HepG2 (cell line): ENCODE data around the gene UST. TPM values are rescaled to one million over a fixed set of nuclear protein-coding genes. Genes with fewer than 3 reads are reported as not detected.

Source experiments
- ATAC-seq: fragments of 200-7000 bp; cut with Tn5 transposase; 3 replicates; pipeline ENCODE4 v1.9.1; 2020; ENCODE audit warnings: mild to moderate bottlenecking, moderate library complexity
- BruUV-seq: library from RNA; stranded (reverse); fragments of 400-500 nt; replicated peaks from 2 replicates; lab custom pipeline; 2021; lab: Mats Ljungman, UMichigan
- CTCF ChIA-PET: fragments of 300-600 bp; formaldehyde crosslinking; extraction: SDS; loops from one replicate; lab custom pipeline; 2021; ENCODE audit warnings: low total read pairs, inconsistent platforms, low intra/inter-chr PET ratio; lab: Yijun Ruan, JAX
- POLR2A ChIA-PET: fragments of 350-600 bp; sonication (Branson Sonifier 250); formaldehyde crosslinking; loops from one replicate; lab custom pipeline; 2020; ENCODE audit warnings: antibody characterized with exemption, inconsistent platforms; lab: Yijun Ruan, JAX
- DNase-seq: peaks from one replicate; pipeline ENCODE4 v3.0.0-alpha.2; 2015; ENCODE audit warnings: low spot score
- FAIRE-seq: peaks from 3 replicates; lab custom pipeline; 2011; peaks lifted over from hg19 to GRCh38; lab: Jason Lieb, UNC
- H2AFZ ChIP-seq: one replicate; pipeline ENCODE4 v1.6.1; 2011; ENCODE audit warnings: low read length, inconsistent platforms
- H3K27ac ChIP-seq: fragments of 300-600 bp; 3 replicates; pipeline ENCODE4 v1.8.0; 2011; ENCODE audit warnings: mixed run types, mild to moderate bottlenecking, mixed read lengths, low read length, inconsistent platforms; ENCODE audit not compliant: insufficient read depth; ENCODE audit errors: extremely low read length
- H3K27me3 ChIP-seq, 2 experiments: fragments of 200-600 bp in 1 of 2; 2 replicates in 1 of 2; 3 replicates in 1 of 2; pipeline versions ENCODE4 v1.6.0 to v1.8.0; 2011; ENCODE audit warnings: low read length in 2 of 2, mild to moderate bottlenecking in 2 of 2, moderate library complexity in 2 of 2, inconsistent platforms in 1 of 2; ENCODE audit not compliant: insufficient read depth in 2 of 2, control insufficient read depth in 1 of 2
- H3K36me3 ChIP-seq, 2 experiments: fragments of 200-600 bp in 1 of 2; replicated peaks in 1 of 2; 2 replicates in 1 of 2; 3 replicates in 1 of 2; pipeline versions ENCODE4 v1.5.1 to v1.8.0; 2011; ENCODE audit warnings: low read length in 2 of 2, inconsistent platforms in 1 of 2; ENCODE audit not compliant: insufficient read depth in 2 of 2, control insufficient read depth in 1 of 2
- H3K4me1 ChIP-seq: 2 replicates; pipeline ENCODE4 v1.5.1; 2012; ENCODE audit warnings: low read length, inconsistent platforms; ENCODE audit not compliant: insufficient read depth
- H3K4me2 ChIP-seq: 2 replicates; pipeline ENCODE4 v1.6.0; 2011; ENCODE audit warnings: low read depth, low read length, inconsistent platforms
- H3K4me3 ChIP-seq, 3 experiments: fragments of 200-600 bp in 1 of 3; sonication (generic), shearing (Covaris generic) in 1 of 3; replicated peaks in 1 of 3; 2 replicates each; pipeline ENCODE4 v1.5.1; 2011 to 2016; ENCODE audit warnings: low read length in 3 of 3, inconsistent platforms in 2 of 3, low read depth in 2 of 3, mild to moderate bottlenecking in 2 of 3, control low read depth in 1 of 3, mixed read lengths in 1 of 3; ENCODE audit not compliant: insufficient read depth in 1 of 3
- H3K79me2 ChIP-seq: one replicate; pipeline ENCODE4 v1.6.1; 2011; ENCODE audit warnings: low read length, inconsistent platforms; ENCODE audit not compliant: insufficient read depth
- H3K9ac ChIP-seq: 2 replicates; pipeline ENCODE4 v1.6.0; 2011; ENCODE audit warnings: mild to moderate bottlenecking, low read depth, low read length, inconsistent platforms; ENCODE audit not compliant: insufficient read depth
- H3K9me3 ChIP-seq: 2 replicates; pipeline ENCODE4 v1.5.1; 2012; ENCODE audit warnings: mild to moderate bottlenecking, low read length
- H4K20me1 ChIP-seq: 2 replicates; pipeline ENCODE4 v1.6.0; 2011; ENCODE audit warnings: inconsistent platforms, mild to moderate bottlenecking, low read length, moderate library complexity; ENCODE audit not compliant: insufficient read depth
- ZFX ChIP-seq: sonication (generic); formaldehyde crosslinking; IDR thresholded peaks from 2 replicates; pipeline ENCODE4 v1.4.0; 2020; ENCODE audit warnings: mild to moderate bottlenecking, low read depth, missing genetic modification reagents, moderate library complexity
- WGBS: methylation state at CpG from one replicate; pipeline ENCODE4 v1.1.6; 2017; ENCODE audit warnings: low lambda C conversion rate; 5-methylcytosine and 5-hydroxymethylcytosine counted together
- in situ Hi-C: cut with HindIII; loops from 2 replicates; pipeline ENCODE4 v1.10.0; 2017; ENCODE audit warnings: low pct_unique_long_range_greater_than_20kb; ENCODE audit not compliant: extremely low pct_ligation_motif_present
- intact Hi-C: fragments of 100-400 bp; cut with micrococcal nuclease; formaldehyde crosslinking; loops from one replicate; pipeline ENCODE4 v1.10.0; 2022; ENCODE audit not compliant: unreplicated experiment
- polyA plus RNA-seq, 8 experiments: library from polyadenylated mRNA; depleted of rRNA in 3 of 8; stranded (reverse) in 7 of 8; unstranded in 1 of 8; fragments of >200 nt; fragmentation: Illumina TruSeq in 4 of 8; extraction: Trizol in 4 of 8; gene quantifications; 2 replicates each; pipeline versions ENCODE4 v1.2.1 to v1.2.3, GENCODE V29; 2011 to 2016; ENCODE audit warnings: low read depth in 4 of 8, missing spikeins in 1 of 8, mixed read lengths in 1 of 8; ENCODE audit not compliant: insufficient read depth in 1 of 8
- total RNA-seq, 5 experiments: library from RNA; depleted of rRNA; stranded (reverse); fragments of >200 nt; fragmentation: Illumina TruSeq; extraction: Trizol; gene quantifications; 2 replicates each; pipeline ENCODE4 v1.2.3, GENCODE V29; 2016; ENCODE audit warnings: low read depth in 1 of 5
- TF ChIP-seq, protein P1 (sequence below): fragments of 450-650 bp; IDR thresholded peaks from 2 replicates; pipeline ENCODE4 v1.6.1; 2016
- TF ChIP-seq, protein P2 (sequence below): sonication (generic); formaldehyde crosslinking; IDR thresholded peaks from 2 replicates; pipeline ENCODE4 v1.4.0; 2020; ENCODE audit warnings: low read depth, missing genetic modification reagents
- TF ChIP-seq, protein P3 (sequence below): IDR thresholded peaks from 2 replicates; pipeline ENCODE4 v1.4.0; 2020; ENCODE audit warnings: mild to moderate bottlenecking, missing genetic modification reagents
- TF ChIP-seq, protein P4 (sequence below): sonication (generic); formaldehyde crosslinking; IDR thresholded peaks from 2 replicates; pipeline ENCODE4 v1.5.1; 2020; ENCODE audit warnings: mild to moderate bottlenecking, missing genetic modification reagents, borderline replicate concordance

Gene UST
- total and polyA plus RNA-seq, 2 of the 13 experiments (the other 11 are each of a cell fraction or from before 2014, with no cell fraction given): 0.27 TPM; not detected in 1

DNA sequence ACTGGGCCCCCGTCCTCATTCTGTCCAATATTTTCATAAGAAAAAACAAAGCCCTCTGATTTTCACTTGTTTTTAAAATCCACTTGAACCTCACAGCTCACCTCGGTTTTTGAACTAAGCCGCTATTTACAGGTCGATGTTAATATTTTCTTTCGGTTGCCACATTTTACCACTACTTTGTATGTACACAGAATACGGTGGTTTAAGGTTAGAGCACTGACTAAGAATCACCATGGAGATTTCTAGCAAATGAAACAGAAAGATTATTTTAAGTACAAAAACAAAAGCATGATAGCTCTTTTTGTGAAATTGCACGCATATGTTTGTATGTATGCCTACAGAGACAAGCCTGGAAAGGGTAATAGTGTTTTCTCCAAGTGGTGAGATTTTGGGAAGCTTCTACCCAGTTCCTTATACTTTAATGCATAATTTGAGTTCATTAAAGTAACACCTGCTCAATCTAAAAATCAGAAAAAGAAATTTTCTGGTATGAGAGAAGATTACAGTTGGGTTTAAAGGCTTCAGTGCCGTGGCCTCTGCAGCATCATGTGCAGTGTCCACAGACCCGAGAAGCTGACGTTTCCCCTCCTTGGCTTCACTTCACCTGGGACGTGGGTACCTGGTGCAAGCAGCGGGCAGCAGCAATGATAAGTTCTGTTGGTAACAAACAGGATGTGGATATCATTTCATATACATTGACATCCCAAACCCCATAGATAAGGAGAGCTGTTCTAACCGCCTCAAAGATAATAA, 144.0 kb downstream of the UST start:
- CTCF ChIA-PET: no interaction called here
- no peak for FAIRE-seq
- H3K4me1 ChIP-seq: peaks cover 19% of the 10 kb centered on the region
- TF ChIP-seq, protein P1, sequence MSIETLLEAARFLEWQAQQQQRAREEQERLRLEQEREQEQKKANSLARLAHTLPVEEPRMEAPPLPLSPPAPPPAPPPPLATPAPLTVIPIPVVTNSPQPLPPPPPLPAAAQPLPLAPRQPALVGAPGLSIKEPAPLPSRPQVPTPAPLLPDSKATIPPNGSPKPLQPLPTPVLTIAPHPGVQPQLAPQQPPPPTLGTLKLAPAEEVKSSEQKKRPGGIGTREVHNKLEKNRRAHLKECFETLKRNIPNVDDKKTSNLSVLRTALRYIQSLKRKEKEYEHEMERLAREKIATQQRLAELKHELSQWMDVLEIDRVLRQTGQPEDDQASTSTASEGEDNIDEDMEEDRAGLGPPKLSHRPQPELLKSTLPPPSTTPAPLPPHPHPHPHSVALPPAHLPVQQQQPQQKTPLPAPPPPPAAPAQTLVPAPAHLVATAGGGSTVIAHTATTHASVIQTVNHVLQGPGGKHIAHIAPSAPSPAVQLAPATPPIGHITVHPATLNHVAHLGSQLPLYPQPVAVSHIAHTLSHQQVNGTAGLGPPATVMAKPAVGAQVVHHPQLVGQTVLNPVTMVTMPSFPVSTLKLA: no peak
- TF ChIP-seq, protein P2, sequence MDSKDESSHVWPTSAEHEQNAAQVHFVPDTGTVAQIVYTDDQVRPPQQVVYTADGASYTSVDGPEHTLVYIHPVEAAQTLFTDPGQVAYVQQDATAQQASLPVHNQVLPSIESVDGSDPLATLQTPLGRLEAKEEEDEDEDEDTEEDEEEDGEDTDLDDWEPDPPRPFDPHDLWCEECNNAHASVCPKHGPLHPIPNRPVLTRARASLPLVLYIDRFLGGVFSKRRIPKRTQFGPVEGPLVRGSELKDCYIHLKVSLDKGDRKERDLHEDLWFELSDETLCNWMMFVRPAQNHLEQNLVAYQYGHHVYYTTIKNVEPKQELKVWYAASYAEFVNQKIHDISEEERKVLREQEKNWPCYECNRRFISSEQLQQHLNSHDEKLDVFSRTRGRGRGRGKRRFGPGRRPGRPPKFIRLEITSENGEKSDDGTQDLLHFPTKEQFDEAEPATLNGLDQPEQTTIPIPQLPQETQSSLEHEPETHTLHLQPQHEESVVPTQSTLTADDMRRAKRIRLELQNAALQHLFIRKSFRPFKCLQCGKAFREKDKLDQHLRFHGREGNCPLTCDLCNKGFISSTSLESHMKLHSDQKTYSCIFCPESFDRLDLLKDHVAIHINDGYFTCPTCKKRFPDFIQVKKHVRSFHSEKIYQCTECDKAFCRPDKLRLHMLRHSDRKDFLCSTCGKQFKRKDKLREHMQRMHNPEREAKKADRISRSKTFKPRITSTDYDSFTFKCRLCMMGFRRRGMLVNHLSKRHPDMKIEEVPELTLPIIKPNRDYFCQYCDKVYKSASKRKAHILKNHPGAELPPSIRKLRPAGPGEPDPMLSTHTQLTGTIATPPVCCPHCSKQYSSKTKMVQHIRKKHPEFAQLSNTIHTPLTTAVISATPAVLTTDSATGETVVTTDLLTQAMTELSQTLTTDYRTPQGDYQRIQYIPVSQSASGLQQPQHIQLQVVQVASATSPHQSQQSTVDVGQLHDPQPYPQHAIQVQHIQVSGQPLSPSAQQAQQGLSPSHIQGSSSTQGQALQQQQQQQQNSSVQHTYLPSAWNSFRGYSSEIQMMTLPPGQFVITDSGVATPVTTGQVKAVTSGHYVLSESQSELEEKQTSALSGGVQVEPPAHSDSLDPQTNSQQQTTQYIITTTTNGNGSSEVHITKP (CRISPR knock-in tag): no peak
- no peak for TF ChIP-seq ZFX (CRISPR knock-in tag)
- TF ChIP-seq, protein P3, sequence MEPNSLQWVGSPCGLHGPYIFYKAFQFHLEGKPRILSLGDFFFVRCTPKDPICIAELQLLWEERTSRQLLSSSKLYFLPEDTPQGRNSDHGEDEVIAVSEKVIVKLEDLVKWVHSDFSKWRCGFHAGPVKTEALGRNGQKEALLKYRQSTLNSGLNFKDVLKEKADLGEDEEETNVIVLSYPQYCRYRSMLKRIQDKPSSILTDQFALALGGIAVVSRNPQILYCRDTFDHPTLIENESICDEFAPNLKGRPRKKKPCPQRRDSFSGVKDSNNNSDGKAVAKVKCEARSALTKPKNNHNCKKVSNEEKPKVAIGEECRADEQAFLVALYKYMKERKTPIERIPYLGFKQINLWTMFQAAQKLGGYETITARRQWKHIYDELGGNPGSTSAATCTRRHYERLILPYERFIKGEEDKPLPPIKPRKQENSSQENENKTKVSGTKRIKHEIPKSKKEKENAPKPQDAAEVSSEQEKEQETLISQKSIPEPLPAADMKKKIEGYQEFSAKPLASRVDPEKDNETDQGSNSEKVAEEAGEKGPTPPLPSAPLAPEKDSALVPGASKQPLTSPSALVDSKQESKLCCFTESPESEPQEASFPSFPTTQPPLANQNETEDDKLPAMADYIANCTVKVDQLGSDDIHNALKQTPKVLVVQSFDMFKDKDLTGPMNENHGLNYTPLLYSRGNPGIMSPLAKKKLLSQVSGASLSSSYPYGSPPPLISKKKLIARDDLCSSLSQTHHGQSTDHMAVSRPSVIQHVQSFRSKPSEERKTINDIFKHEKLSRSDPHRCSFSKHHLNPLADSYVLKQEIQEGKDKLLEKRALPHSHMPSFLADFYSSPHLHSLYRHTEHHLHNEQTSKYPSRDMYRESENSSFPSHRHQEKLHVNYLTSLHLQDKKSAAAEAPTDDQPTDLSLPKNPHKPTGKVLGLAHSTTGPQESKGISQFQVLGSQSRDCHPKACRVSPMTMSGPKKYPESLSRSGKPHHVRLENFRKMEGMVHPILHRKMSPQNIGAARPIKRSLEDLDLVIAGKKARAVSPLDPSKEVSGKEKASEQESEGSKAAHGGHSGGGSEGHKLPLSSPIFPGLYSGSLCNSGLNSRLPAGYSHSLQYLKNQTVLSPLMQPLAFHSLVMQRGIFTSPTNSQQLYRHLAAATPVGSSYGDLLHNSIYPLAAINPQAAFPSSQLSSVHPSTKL (CRISPR knock-in tag): 0 out of 2 replicates have a peak, but pooled peaks have one; percentile 9
- TF ChIP-seq, protein P4, sequence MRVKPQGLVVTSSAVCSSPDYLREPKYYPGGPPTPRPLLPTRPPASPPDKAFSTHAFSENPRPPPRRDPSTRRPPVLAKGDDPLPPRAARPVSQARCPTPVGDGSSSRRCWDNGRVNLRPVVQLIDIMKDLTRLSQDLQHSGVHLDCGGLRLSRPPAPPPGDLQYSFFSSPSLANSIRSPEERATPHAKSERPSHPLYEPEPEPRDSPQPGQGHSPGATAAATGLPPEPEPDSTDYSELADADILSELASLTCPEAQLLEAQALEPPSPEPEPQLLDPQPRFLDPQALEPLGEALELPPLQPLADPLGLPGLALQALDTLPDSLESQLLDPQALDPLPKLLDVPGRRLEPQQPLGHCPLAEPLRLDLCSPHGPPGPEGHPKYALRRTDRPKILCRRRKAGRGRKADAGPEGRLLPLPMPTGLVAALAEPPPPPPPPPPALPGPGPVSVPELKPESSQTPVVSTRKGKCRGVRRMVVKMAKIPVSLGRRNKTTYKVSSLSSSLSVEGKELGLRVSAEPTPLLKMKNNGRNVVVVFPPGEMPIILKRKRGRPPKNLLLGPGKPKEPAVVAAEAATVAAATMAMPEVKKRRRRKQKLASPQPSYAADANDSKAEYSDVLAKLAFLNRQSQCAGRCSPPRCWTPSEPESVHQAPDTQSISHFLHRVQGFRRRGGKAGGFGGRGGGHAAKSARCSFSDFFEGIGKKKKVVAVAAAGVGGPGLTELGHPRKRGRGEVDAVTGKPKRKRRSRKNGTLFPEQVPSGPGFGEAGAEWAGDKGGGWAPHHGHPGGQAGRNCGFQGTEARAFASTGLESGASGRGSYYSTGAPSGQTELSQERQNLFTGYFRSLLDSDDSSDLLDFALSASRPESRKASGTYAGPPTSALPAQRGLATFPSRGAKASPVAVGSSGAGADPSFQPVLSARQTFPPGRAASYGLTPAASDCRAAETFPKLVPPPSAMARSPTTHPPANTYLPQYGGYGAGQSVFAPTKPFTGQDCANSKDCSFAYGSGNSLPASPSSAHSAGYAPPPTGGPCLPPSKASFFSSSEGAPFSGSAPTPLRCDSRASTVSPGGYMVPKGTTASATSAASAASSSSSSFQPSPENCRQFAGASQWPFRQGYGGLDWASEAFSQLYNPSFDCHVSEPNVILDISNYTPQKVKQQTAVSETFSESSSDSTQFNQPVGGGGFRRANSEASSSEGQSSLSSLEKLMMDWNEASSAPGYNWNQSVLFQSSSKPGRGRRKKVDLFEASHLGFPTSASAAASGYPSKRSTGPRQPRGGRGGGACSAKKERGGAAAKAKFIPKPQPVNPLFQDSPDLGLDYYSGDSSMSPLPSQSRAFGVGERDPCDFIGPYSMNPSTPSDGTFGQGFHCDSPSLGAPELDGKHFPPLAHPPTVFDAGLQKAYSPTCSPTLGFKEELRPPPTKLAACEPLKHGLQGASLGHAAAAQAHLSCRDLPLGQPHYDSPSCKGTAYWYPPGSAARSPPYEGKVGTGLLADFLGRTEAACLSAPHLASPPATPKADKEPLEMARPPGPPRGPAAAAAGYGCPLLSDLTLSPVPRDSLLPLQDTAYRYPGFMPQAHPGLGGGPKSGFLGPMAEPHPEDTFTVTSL (CRISPR knock-in tag): peak; percentile 39; the same call in 1 of the 2 replicates

More for the DNA sequence above, 144.0 kb downstream of the UST start:
- no peaks in the 10 kb centered on the region for H3K36me3 ChIP-seq
- H4K20me1 ChIP-seq: no peaks in the 10 kb centered on the region
- H3K4me2 ChIP-seq: peak overlapping the region; percentile 8
- no peak overlapping the region for H3K27ac ChIP-seq
- H3K4me3 ChIP-seq: no peak overlapping the region
- no peak overlapping the region for H2AFZ ChIP-seq
- BruUV-seq: no TSS peak
- H3K9me3 ChIP-seq: no peaks in the 10 kb centered on the region
- POLR2A ChIA-PET: no interaction called here
- H3K27me3 ChIP-seq: peaks cover 0 to 28% of the 10 kb centered on the region in 2 experiments
- no peaks in the 10 kb centered on the region for H3K79me2 ChIP-seq
- WGBS: 11% methylated on average over 13 of the region's 13 CpGs
- ATAC-seq: peak; percentile 80
- DNase-seq: peak; percentile 7
- H3K9ac ChIP-seq: no peak overlapping the region
- intact Hi-C loops (no loop called here), in situ Hi-C loops (no loop called here)
